GM18505 (cell line): Measurements from ENCODE around the gene PDZD7.

Source experiments
- ATAC-seq: cut with Tn5 transposase; IDR thresholded peaks from one replicate; pipeline ENCODE4 v1.9.1; 2021; ENCODE audit not compliant: unreplicated experiment
- POLR2A ChIP-seq: IDR thresholded peaks from 4 replicates; pipeline ENCODE4 v1.6.1; 2011; ENCODE audit warnings: borderline replicate concordance; ENCODE audit not compliant: insufficient read depth, insufficient read length; ENCODE audit errors: extremely low read depth

PDZD7 gene

DNA sequence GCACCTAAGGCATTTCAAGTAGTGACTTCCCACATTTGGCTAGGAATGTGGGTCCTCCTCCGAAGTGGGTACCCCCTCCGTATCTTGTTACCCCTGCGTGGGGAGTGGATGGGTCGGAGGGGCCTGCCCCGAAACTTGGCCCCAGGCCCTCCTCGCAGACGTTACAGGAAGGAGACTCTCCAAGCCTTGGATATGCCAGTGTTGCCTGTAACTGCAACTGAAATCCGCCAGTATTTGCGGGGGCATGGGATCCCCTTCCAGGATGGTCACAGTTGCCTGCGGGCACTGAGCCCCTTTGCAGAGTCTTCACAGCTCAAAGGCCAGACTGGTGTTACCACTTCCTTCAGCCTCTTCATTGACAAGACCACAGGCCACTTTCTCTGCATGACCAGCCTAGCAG is 42.8 kb downstream of the PDZD7 start:
- TF ChIP-seq POLR2A, result no peak

GRCh38 chr10:100987685-100988049 is 43.3 kb downstream of the PDZD7 start:
- no peak for TF ChIP-seq POLR2A
- no peak for ATAC-seq

More for the DNA sequence above, 42.8 kb downstream of the PDZD7 start:
- ATAC-seq, result no peak

DNA sequence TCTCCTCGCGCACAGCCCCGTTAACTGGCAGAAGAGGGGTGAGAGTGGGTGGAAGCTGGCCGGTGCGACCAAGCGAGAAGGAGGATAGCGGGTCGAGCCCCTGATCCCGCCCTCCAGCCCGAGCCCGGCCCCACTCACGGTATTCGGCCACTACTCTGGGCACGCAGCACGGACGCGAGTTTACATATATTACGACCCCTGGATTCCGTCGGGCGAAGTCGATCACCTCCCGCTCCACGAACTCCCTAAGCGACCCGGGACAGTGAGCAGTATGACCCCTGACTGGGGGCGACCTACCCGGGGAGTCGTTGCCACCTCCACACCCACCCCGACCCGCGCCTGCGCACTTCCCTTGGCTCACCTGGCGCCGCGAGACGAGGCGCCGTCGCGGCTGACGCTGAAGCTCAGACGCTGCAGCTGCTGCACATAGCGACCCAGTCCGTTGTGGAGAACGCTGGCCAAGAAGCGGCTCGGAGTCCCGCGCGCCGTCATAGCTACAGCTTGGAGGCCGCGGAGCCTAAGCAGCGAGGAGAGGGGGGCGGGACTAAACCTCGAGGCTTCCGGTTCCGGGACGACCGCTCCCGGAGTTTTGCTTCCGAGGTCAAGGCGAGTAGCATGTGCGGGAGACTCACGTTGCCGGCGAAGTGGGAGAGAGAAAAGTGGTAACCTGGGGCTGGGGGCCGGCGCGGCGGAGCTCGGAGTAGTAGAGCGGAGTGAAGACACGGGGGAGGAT is 43.8 kb downstream of the PDZD7 start, which contains the start of the genes MRPL43 and TWNK:
TSS of gene MRPL43 (minus strand) at position 546 of the 733 bp plus-strand sequence. CDS start at position 492, 54 bp downstream.
TSS of gene TWNK (plus strand) at position 592 of the 733 bp plus-strand sequence. CDS start 668 bp downstream, outside the sequence.
- ATAC-seq, result peak; percentile 85

GRCh38 chr10:100986623-100986951 is 44.3 kb downstream of the PDZD7 start:
- ATAC-seq, result no peak

More for the DNA sequence above, 43.8 kb downstream of the PDZD7 start, which contains the start of the genes MRPL43 and TWNK:
- TF ChIP-seq POLR2A, result peak; percentile 76

DNA sequence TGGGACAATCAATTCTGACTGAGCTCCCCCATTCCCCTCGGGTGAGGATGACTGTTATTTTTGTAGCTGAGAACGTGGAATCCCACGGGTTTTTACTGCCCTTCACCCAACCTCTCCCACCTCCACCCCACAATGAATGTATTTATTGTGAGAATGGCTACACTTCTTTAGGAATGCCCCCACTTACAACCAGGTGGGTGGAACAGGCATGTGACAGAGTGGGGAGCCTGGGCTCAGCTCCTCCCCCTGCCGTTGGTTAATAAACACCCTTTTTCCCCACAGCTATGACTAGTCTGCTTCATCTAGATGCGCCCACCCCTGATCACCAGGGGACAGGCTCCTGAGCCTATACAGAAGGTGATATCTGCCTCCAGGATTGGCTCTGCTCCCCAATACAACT is 45.6 kb downstream of the PDZD7 start:
- no peak for TF ChIP-seq POLR2A
- ATAC-seq, result no peak

More at GRCh38 chr10:100986623-100986951, 44.3 kb downstream of the PDZD7 start:
- no peak for TF ChIP-seq POLR2A

GRCh38 chr10:100984672-100985177 is 46.2 kb downstream of the PDZD7 start:
- no peak for ATAC-seq
- no peak for TF ChIP-seq POLR2A

DNA sequence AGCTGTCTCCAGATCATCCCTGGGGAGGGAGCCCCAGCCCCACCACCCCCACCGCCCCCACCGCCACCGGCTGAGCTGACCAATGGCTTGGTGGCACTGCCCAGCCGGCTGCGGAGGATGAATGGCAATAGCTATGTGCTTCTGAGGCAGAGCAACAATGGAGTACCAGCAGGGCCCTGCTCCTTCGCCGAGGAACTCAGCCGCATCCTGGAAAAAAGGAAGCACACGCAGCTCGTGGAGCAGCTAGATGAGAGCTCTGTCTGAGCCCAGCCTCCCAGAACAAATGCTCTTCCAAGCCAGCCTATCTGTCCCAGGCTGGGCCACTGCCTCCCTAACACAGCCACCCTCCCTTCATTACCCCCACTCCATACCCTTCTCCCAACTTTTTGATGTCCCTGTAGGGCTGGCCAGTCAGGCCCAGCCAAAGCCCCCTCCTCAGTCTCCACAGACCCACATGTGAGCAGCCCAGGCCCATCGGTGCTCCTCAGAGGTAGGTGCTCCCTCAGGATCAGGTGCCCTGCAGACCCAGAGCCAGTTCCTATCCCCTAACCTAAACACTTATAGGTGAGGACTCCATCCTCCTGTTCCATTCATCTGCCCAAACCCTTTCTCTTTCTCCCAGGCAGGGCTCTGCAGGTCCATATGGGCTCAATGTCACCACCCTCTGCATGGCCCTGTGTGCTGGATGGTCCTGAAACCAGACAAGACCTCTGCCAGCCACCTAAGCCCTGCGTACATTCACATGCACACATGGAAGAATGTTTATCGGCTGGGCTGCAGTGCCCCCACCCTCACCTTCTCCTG is 46.9 kb downstream of the PDZD7 start:
- ATAC-seq, result no peak
- TF ChIP-seq POLR2A, result no peak

DNA sequence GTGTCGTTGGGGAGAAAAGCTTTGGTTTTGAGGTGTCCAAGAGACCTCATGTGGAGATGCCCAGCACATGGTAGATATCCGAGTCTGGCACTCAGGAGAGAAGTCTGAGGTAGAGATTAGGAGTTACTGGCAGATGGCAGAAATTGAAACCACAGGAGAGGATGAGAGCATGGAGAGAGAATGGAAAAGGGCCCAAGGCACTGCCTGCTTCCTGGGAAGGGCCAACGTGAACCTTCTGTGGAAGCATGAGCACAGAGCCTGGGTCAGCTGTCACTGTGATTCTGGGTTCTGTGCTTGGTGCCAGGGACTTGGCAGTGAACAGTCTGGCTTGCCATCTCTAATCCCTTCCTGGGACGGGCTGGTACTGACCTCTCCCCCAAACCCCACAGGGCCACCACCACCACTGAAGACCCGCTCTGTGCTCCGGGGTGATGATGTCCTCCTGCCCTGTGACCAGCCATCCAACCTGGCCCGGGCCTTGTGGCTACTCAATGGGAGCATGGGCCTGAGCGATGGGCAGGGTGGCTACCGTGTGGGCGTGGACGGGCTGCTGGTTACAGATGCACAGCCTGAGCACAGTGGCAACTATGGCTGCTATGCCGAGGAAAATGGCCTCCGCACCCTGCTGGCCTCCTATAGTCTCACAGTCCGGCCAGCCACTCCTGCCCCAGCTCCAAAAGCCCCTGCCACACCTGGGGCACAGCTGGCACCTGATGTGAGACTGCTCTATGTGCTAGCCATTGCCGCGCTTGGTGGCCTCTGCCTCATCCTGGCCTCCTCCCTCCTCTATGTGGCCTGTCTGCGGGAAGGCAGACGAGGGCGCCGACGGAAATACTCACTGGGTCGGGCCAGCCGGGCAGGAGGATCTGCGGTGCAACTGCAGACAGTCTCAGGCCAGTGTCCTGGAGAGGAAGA is 47.8 kb downstream of the PDZD7 start:
- TF ChIP-seq POLR2A, result no peak
- ATAC-seq, result no peak

GRCh38 chr10:100981178-100981772 is 49.7 kb downstream of the PDZD7 start:
- no peak for ATAC-seq
- TF ChIP-seq POLR2A, result no peak

GRCh38 chr10:100980711-100981110 is 50.2 kb downstream of the PDZD7 start:
- ATAC-seq, result no peak
- TF ChIP-seq POLR2A, result no peak

GRCh38 chr10:100980311-100980710 is 50.6 kb downstream of the PDZD7 start:
- TF ChIP-seq POLR2A, result no peak
- no peak for ATAC-seq

- no peak for TF ChIP-seq POLR2A
- no peak for ATAC-seq
These were observed 51.1 kb downstream of the PDZD7 start for GRCh38 chr10:100979791-100980272.
